PC-3 (cell line): ENCODE measurements around the gene DTNB. TPM values are rescaled to one million over a fixed set of nuclear protein-coding genes. Genes with fewer than 3 reads are reported as not detected.

ENCODE experiments used
- ATAC-seq: fragments of 200-7000 bp; cut with Tn5 transposase; 2 replicates; pipeline ENCODE4 v1.9.1; 2020; ENCODE audit warnings: mild to moderate bottlenecking, moderate library complexity
- Bru-seq: library from RNA; stranded (reverse); fragments of 400-500 nt; gene quantifications from one replicate; lab custom pipeline; 2021; lab: Mats Ljungman, UMichigan
- BruChase-seq, 2 experiments: library from RNA; stranded (reverse); fragments of 400-500 nt; gene quantifications; one replicate each; lab custom pipeline; 2021; lab: Mats Ljungman, UMichigan
- BruUV-seq: library from RNA; stranded (reverse); fragments of 400-500 nt; replicated peaks from 2 replicates; lab custom pipeline; 2021; lab: Mats Ljungman, UMichigan
- CTCF ChIA-PET: fragments of 300-600 bp; sonication (Branson Sonifier 250); formaldehyde crosslinking; loops from one replicate; lab custom pipeline; 2022; ENCODE audit warnings: antibody characterized with exemption; lab: Charles Lee
- POLR2A ChIA-PET: fragments of 300-600 bp; sonication (Branson Sonifier 250); formaldehyde crosslinking; loops from one replicate; lab custom pipeline; 2022; ENCODE audit warnings: antibody characterized with exemption; ENCODE audit not compliant: unreplicated experiment; lab: Charles Lee
- DNase-seq: peaks from one replicate; pipeline ENCODE4 v3.0.0-alpha.2; 2015
- H2AFZ ChIP-seq: fragments of 300-600 bp; sonication (generic); 2 replicates; pipeline ENCODE4 v1.6.0; 2016; ENCODE audit warnings: antibody characterized with exemption, low read length
- H3F3A ChIP-seq: fragments of 300-600 bp; sonication (generic); one replicate; pipeline ENCODE4 v1.6.0; 2017; ENCODE audit warnings: antibody characterized with exemption, low read length, control low read depth, mild to moderate bottlenecking; ENCODE audit not compliant: unreplicated experiment
- H3K27ac ChIP-seq: fragments of 300-600 bp; sonication (generic); 2 replicates; pipeline ENCODE4 v1.5.1; 2016; ENCODE audit warnings: mild to moderate bottlenecking, low read length
- H3K27me3 ChIP-seq: fragments of 300-600 bp; sonication (generic); 2 replicates; pipeline ENCODE4 v1.6.1; 2016; ENCODE audit warnings: low read length, mixed read lengths
- H3K36me3 ChIP-seq: fragments of 300-600 bp; sonication (generic); 2 replicates; pipeline ENCODE4 v1.6.1; 2016; ENCODE audit warnings: low read depth, mixed run types, low read length, mixed read lengths
- H3K4me1 ChIP-seq: fragments of 300-600 bp; sonication (generic); 2 replicates; pipeline ENCODE4 v1.5.1; 2016; ENCODE audit warnings: low read length; ENCODE audit not compliant: insufficient read depth
- H3K4me2 ChIP-seq: fragments of 300-600 bp; sonication (generic); 2 replicates; pipeline ENCODE4 v1.6.0; 2016; ENCODE audit warnings: low read length
- H3K4me3 ChIP-seq: fragments of 300-600 bp; sonication (generic); 2 replicates; pipeline ENCODE4 v1.5.1; 2016; ENCODE audit warnings: mild to moderate bottlenecking, low read length, mixed read lengths
- H3K79me2 ChIP-seq: fragments of 300-600 bp; sonication (generic); 2 replicates; pipeline ENCODE4 v1.6.1; 2017; ENCODE audit warnings: low read length, mixed read lengths
- H3K9ac ChIP-seq: fragments of 300-600 bp; sonication (generic); 2 replicates; pipeline ENCODE4 v1.6.0; 2016; ENCODE audit warnings: mild to moderate bottlenecking, low read length
- H3K9me2 ChIP-seq: fragments of 300-600 bp; sonication (generic); replicated peaks from 2 replicates; pipeline ENCODE4 v1.6.1; 2016; ENCODE audit warnings: mixed run types, low read length, mixed read lengths
- H3K9me3 ChIP-seq: fragments of 300-600 bp; sonication (generic); 2 replicates; pipeline ENCODE4 v1.6.1; 2016; ENCODE audit warnings: low read length, mixed read lengths
- H4K20me1 ChIP-seq: fragments of 300-600 bp; sonication (generic); 2 replicates; pipeline ENCODE4 v1.6.1; 2016; ENCODE audit warnings: low read length, mixed read lengths
- EZH2 ChIP-seq: fragments of 300-600 bp; sonication (generic); IDR thresholded peaks from one replicate; pipeline ENCODE4 v1.6.1; 2017; ENCODE audit warnings: antibody characterized with exemption, mild to moderate bottlenecking, low read length; ENCODE audit not compliant: unreplicated experiment
- EZH2phosphoT487 ChIP-seq: fragments of 300-600 bp; sonication (generic); IDR thresholded peaks from 2 replicates; pipeline ENCODE4 v1.6.1; 2018; ENCODE audit warnings: mild to moderate bottlenecking, antibody characterized with exemption, low read length, borderline replicate concordance
- intact Hi-C: fragments of 100-400 bp; cut with micrococcal nuclease; formaldehyde crosslinking; loops from 2 replicates; pipeline ENCODE4 v1.9.0; 2023
- long read RNA-seq: library from polyadenylated mRNA; unstranded; transcript quantifications from one replicate; pipeline ENCODE4 v2.0.0, GENCODE V29; 2021; ENCODE audit not compliant: unreplicated experiment
- total RNA-seq: library from RNA; depleted of rRNA; stranded (reverse); fragments of >200 nt; gene quantifications from 2 replicates; pipeline ENCODE4 v1.2.3, GENCODE V29; 2014; rRNA removed
- TF ChIP-seq, protein P1 (sequence below): fragments of 300-600 bp; sonication (generic); conservative IDR thresholded peaks from 2 replicates; pipeline ENCODE4 v1.5.1; 2017; ENCODE audit warnings: antibody characterized with exemption, low read depth, mild to moderate bottlenecking, low read length

DTNB gene
- total RNA-seq (23.1 and 23.6 TPM in 2 replicates), Bru-seq, nascent RNA (percentile 60 among the genes with signal in this experiment), BruChase-seq, experiment 1, labeled RNA remaining after a 6-hour chase (percentile 55 among the genes with signal in this experiment), BruChase-seq, experiment 2, labeled RNA remaining after a 2-hour chase (percentile 59 among the genes with signal in this experiment)
- long read RNA-seq, partial matches to known transcripts, result 9 of 64 reads
- long read RNA-seq, other reads (novel, unspliced or antisense), result 50 of 64 reads

- POLR2A ChIA-PET, result interaction anchor here (0.6 kb wide), 2 partner anchors 178 to 350 kb away, joined by 4 to 5 read pairs; no protein-coding TSS in a partner anchor
- intact Hi-C loops, result loop anchor here (1.0 kb wide), 1 partner anchor 27 kb away; no protein-coding TSS in a partner anchor
- peak; percentile 67 for ATAC-seq
Observed at GRCh38 chr2:25673300-25674076, at the start of gene DTNB. Gene DTNB (minus strand): TSS chr2:25673577. CDS start chr2:25652660, 20,917 bp downstream.

GRCh38 chr2:25722224-25722623 lies 48.8 kb upstream of the DTNB start:
- BruUV-seq, result no TSS peak
- H3F3A ChIP-seq, result no peaks in the 10 kb centered on the region
- no peaks in the 10 kb centered on the region for H3K79me2 ChIP-seq
- no peak overlapping the region for H2AFZ ChIP-seq
- no peak overlapping the region for H3K9ac ChIP-seq
- CTCF ChIA-PET, result no interaction called here
- no peaks in the 10 kb centered on the region for H4K20me1 ChIP-seq
- H3K27ac ChIP-seq, result no peak overlapping the region
- H3K4me2 ChIP-seq, result no peak overlapping the region
- ATAC-seq (no peak), DNase-seq (no peak)
- no peaks in the 10 kb centered on the region; the same call in 1 of the 2 replicates for H3K4me1 ChIP-seq
- H3K27me3 ChIP-seq, result no peaks in the 10 kb centered on the region
- H3K36me3 ChIP-seq, result no peaks in the 10 kb centered on the region
- H3K9me3 ChIP-seq, result no peaks in the 10 kb centered on the region
- no peak for TF ChIP-seq EZH2
- TF ChIP-seq, protein P1, sequence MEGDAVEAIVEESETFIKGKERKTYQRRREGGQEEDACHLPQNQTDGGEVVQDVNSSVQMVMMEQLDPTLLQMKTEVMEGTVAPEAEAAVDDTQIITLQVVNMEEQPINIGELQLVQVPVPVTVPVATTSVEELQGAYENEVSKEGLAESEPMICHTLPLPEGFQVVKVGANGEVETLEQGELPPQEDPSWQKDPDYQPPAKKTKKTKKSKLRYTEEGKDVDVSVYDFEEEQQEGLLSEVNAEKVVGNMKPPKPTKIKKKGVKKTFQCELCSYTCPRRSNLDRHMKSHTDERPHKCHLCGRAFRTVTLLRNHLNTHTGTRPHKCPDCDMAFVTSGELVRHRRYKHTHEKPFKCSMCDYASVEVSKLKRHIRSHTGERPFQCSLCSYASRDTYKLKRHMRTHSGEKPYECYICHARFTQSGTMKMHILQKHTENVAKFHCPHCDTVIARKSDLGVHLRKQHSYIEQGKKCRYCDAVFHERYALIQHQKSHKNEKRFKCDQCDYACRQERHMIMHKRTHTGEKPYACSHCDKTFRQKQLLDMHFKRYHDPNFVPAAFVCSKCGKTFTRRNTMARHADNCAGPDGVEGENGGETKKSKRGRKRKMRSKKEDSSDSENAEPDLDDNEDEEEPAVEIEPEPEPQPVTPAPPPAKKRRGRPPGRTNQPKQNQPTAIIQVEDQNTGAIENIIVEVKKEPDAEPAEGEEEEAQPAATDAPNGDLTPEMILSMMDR, result no peak
- no peak for TF ChIP-seq EZH2phosphoT487
- H3K9me2 ChIP-seq, result no peaks in the 10 kb centered on the region
- intact Hi-C loops, result no loop called here
- POLR2A ChIA-PET, result no interaction called here
- H3K4me3 ChIP-seq, result no peak overlapping the region

More at GRCh38 chr2:25673300-25674076, at the start of gene DTNB:
- BruUV-seq, result no TSS peak
- H3K9ac ChIP-seq, result no peak within 1 kb of the TSS; the same call in 1 of the 2 replicates
- H2AFZ ChIP-seq, result peak within 1 kb of the TSS; percentile 94
- H3K4me1 ChIP-seq, result peaks cover 26% of the 10 kb centered on the region
- TF ChIP-seq, protein P1, result no peak
- TF ChIP-seq EZH2 (no peak), EZH2phosphoT487 (peak; percentile 88)
- H3K79me2 ChIP-seq, result peaks cover 43% of the 10 kb centered on the region
- peak; percentile 89 for DNase-seq
- H3K27ac ChIP-seq, result no peak within 1 kb of the TSS
- no peaks in the 10 kb centered on the region for H3K9me3 ChIP-seq
- H3K27me3 ChIP-seq, result no peaks in the 10 kb centered on the region
- H3K9me2 ChIP-seq, result no peaks in the 10 kb centered on the region
- CTCF ChIA-PET, result interaction anchor here (0.7 kb wide), 1 partner anchor 26 kb away, joined by 3 read pairs; no protein-coding TSS in a partner anchor
- H3K4me2 ChIP-seq, result peak within 1 kb of the TSS; percentile 92
- no peaks in the 10 kb centered on the region for H4K20me1 ChIP-seq
- no peaks in the 10 kb centered on the region for H3F3A ChIP-seq
- no peaks in the 10 kb centered on the region for H3K36me3 ChIP-seq
- H3K4me3 ChIP-seq, result peak within 1 kb of the TSS; percentile 82
